ENCODE data around the gene MDH2. TPM values are rescaled to one million over a fixed set of nuclear protein-coding genes. Genes with fewer than 3 reads are reported as not detected.

Gene MDH2
- total and polyA plus RNA-seq, 10 of the 15 experiments (the other 5 are each of a cell fraction or from before 2014, with no cell fraction given) = 106 to 530 (median 202) TPM

DNA sequence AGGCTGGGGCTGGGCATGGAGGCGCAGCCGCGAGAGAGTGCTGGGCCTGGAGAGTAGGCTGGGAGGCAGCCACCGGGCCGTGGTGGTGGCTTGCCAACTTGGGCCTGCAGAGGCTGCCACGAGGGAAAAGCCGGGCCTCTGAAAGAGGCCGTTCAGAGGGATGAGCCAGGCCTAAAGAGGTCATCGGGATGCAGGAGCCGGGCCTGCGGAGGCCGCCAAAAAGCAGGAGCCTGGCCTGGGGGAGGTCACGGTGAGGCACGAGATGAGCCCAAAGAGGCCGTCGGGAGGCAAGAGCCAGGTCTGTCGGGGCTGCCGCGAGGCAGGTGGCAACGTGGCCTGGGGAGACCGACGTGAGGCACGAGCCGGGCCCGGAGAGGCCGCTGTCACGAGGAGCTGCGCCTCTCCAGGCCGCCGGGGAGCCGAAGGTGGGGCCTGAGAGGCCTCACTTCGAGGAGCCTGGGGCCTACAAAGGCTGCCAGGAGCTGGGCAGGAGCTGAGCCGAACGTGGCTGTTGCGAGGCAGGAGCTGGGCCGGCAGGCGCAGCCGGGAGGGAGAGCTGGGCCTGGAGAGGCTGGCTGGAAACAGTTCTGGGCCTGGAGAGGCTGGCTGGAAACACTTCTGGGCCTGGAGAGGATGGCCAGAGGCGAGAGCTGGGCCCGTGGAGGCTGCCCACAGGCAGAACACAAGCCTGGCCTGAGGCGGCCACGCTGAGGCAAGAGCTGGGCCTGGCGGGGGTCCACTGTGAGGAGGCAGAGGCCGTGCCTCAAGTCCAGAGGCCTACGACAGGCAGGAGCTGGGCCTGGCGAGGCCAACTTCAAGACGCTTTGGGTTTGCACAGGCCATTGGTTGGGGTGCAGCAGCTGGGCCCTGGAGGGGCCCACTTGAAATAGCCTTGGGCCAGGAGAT lies 24.6 kb downstream of the MDH2 start (continued):
- TF ChIP-seq, protein P1, sequence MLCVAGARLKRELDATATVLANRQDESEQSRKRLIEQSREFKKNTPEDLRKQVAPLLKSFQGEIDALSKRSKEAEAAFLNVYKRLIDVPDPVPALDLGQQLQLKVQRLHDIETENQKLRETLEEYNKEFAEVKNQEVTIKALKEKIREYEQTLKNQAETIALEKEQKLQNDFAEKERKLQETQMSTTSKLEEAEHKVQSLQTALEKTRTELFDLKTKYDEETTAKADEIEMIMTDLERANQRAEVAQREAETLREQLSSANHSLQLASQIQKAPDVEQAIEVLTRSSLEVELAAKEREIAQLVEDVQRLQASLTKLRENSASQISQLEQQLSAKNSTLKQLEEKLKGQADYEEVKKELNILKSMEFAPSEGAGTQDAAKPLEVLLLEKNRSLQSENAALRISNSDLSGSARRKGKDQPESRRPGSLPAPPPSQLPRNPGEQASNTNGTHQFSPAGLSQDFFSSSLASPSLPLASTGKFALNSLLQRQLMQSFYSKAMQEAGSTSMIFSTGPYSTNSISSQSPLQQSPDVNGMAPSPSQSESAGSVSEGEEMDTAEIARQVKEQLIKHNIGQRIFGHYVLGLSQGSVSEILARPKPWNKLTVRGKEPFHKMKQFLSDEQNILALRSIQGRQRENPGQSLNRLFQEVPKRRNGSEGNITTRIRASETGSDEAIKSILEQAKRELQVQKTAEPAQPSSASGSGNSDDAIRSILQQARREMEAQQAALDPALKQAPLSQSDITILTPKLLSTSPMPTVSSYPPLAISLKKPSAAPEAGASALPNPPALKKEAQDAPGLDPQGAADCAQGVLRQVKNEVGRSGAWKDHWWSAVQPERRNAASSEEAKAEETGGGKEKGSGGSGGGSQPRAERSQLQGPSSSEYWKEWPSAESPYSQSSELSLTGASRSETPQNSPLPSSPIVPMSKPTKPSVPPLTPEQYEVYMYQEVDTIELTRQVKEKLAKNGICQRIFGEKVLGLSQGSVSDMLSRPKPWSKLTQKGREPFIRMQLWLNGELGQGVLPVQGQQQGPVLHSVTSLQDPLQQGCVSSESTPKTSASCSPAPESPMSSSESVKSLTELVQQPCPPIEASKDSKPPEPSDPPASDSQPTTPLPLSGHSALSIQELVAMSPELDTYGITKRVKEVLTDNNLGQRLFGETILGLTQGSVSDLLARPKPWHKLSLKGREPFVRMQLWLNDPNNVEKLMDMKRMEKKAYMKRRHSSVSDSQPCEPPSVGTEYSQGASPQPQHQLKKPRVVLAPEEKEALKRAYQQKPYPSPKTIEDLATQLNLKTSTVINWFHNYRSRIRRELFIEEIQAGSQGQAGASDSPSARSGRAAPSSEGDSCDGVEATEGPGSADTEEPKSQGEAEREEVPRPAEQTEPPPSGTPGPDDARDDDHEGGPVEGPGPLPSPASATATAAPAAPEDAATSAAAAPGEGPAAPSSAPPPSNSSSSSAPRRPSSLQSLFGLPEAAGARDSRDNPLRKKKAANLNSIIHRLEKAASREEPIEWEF (IDR thresholded peaks at IDR 0.05; ENCODE audit: insufficient replicate concordance, low read depth, low read length) = no peak
- TF ChIP-seq CREM (IDR thresholded peaks at IDR 0.05; ENCODE audit: low read depth) = no peak

DNA sequence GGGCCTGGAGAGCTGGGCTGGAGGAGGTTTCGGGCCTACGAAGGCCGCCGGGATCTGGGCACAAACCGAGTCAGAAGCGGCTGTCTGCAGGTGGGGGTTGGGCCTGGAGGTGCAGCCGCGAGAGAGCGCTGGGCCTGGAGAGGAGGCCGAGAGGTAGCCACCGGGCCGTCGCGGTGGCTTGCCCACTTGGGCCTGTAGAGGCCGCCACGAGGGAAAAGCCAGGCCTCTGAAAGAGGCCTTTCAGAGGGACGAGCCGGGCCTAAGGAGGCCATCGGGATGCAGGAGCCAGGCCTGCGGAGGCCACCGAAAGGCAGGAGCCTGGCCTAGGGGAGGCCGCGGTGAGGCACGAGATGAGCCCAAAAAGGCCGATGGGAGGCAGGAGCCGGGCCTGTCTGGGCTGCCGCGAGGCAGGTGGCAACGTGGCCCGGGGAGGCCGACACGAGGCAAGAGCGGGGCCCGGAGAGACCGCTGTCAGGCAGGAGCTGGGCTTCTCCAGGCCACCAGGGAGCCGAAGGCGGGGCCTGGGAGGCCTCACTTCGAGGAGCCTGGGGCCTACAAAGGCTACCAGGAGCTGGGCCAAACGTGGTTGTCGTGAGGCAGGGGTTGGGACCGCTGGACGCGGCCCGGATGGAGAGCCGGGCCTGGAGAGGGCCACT lies 25.6 kb downstream of the MDH2 start:
- ATAC-seq (no peak), FAIRE-seq (no peak), DNase-seq (ENCODE audit: low read depth, low spot score) (no peak)
- BruUV-seq (replicated peaks) = no TSS peak
- 89% methylated on average over 36 of the region's 45 CpGs for WGBS (ENCODE audit: insufficient coverage, insufficient replicate concordance, low lambda C conversion rate, missing lambda C conversion rate)
- no peaks in the 10 kb centered on the region for H3K79me2 ChIP-seq (ENCODE audit: control insufficient read depth, insufficient read depth, low read length)
- no peaks in the 10 kb centered on the region for H3K27me3 ChIP-seq (replicated peaks in 1 of 2; ENCODE audit: control insufficient read depth in 2 of 2, insufficient read depth in 2 of 2, low read length in 1 of 2)
- no peak overlapping the region for H3K4me3 ChIP-seq
- no peaks in the 10 kb centered on the region for H4K20me1 ChIP-seq (ENCODE audit: control insufficient read depth, insufficient read depth)
- H3K27ac ChIP-seq (ENCODE audit: control insufficient read depth, insufficient read depth) = no peak overlapping the region
- TF ChIP-seq MYB (IDR thresholded peaks at IDR 0.05; ENCODE audit: borderline replicate concordance, low read depth, low read length) (no peak), NBN (IDR thresholded peaks at IDR 0.05) (no peak), ZNF622 (IDR thresholded peaks at IDR 0.05) (no peak)
- ChIA-PET RAD21 (ENCODE audit: unreplicated experiment) (no interaction called here), SMC1A (ENCODE audit: uncharacterized antibody, unreplicated experiment) (interaction anchor here (0.6 kb wide), 1 partner anchor 171 kb away, joined by 4 read pairs; no protein-coding TSS in a partner anchor), CTCF (no interaction called here), POLR2A (interaction anchor here (0.6 kb wide), 1 partner anchor 1039 kb away, joined by 3 read pairs; no protein-coding TSS in a partner anchor)
- no peak overlapping the region for H2AFZ ChIP-seq (ENCODE audit: control insufficient read depth, low read depth, low read length)
- H3K9me3 ChIP-seq (replicated peaks; ENCODE audit: control insufficient read depth, insufficient read depth, low read length) = no peaks in the 10 kb centered on the region; the same call in 2 of the 3 replicates
- H3K4me2 ChIP-seq (ENCODE audit: control insufficient read depth, insufficient read depth) = no peak overlapping the region
- H3K4me1 ChIP-seq (ENCODE audit: control insufficient read depth, insufficient read depth, low read length) = no peaks in the 10 kb centered on the region
- in situ Hi-C loops (cut with MboI) (no loop called here), intact Hi-C loops (cut with micrococcal nuclease; ENCODE audit: unreplicated experiment) (no loop called here)
- H3K36me3 ChIP-seq (ENCODE audit: control insufficient read depth in 2 of 2, insufficient read depth in 2 of 2, low read length in 1 of 2) = no peaks in the 10 kb centered on the region
- no peak overlapping the region for H3K9ac ChIP-seq (ENCODE audit: control insufficient read depth, insufficient read depth, low read length)
